ENCODE measurements around the gene SMIM20. TPM values are rescaled to one million over a fixed set of nuclear protein-coding genes. Genes with fewer than 3 reads are reported as not detected.

SMIM20 gene
- total RNA-seq, 6 experiments from 2014 or later: 18.9 to 26.7 (median 22.0) TPM

- H3K36me3 Mint-ChIP-seq (ENCODE audit: low read depth): no peaks in the 10 kb centered on the region
- DNase-seq: no peak
- H3K4me3 Mint-ChIP-seq: no peak overlapping the region
- no peak overlapping the region for H3K27ac Mint-ChIP-seq
- TF ChIP-seq CTCF (IDR thresholded peaks at IDR 0.05): no peak
- H3K4me1 Mint-ChIP-seq (ENCODE audit: low read depth): peaks cover 7% of the 10 kb centered on the region; the same call in 1 of the 2 replicates
- peaks cover 23% of the 10 kb centered on the region for H3K27me3 Mint-ChIP-seq (ENCODE audit: insufficient read depth)
- H3K9me3 Mint-ChIP-seq: no peaks in the 10 kb centered on the region
These were observed 44.1 kb downstream of the SMIM20 start for GRCh38 chr4:25958110-25958509.

GRCh38 chr4:25962393-25962792 lies 48.4 kb downstream of the SMIM20 start:
- DNase-seq: no peak
- Mint-ChIP-seq H3K27ac (no peak overlapping the region), H3K27me3 (ENCODE audit: insufficient read depth) (peaks cover 22% of the 10 kb centered on the region), H3K4me3 (no peak overlapping the region), H3K4me1 (ENCODE audit: low read depth) (peaks cover 4% of the 10 kb centered on the region), H3K36me3 (ENCODE audit: low read depth) (no peaks in the 10 kb centered on the region), H3K9me3 (no peaks in the 10 kb centered on the region)
- TF ChIP-seq CTCF (IDR thresholded peaks at IDR 0.05): no peak

- H3K4me3 Mint-ChIP-seq: no peak overlapping the region
- H3K27me3 Mint-ChIP-seq (ENCODE audit: insufficient read depth): peaks cover 22% of the 10 kb centered on the region
- H3K36me3 Mint-ChIP-seq (ENCODE audit: low read depth): no peaks in the 10 kb centered on the region
- peaks cover 6% of the 10 kb centered on the region for H3K4me1 Mint-ChIP-seq (ENCODE audit: low read depth)
- DNase-seq: no peak
- no peak for TF ChIP-seq CTCF (IDR thresholded peaks at IDR 0.05)
- no peaks in the 10 kb centered on the region for H3K9me3 Mint-ChIP-seq
- no peak overlapping the region for H3K27ac Mint-ChIP-seq
These were observed 51.6 kb downstream of the SMIM20 start for GRCh38 chr4:25965629-25966028.

- DNase-seq: no peak
- Mint-ChIP-seq H3K27me3 (ENCODE audit: insufficient read depth) (peaks cover 25% of the 10 kb centered on the region), H3K9me3 (no peaks in the 10 kb centered on the region), H3K27ac (no peak overlapping the region), H3K36me3 (ENCODE audit: low read depth) (no peaks in the 10 kb centered on the region), H3K4me3 (no peak overlapping the region), H3K4me1 (ENCODE audit: low read depth) (peaks cover 6% of the 10 kb centered on the region)
- no peak for TF ChIP-seq CTCF (IDR thresholded peaks at IDR 0.05)
These were observed 52.2 kb downstream of the SMIM20 start for GRCh38 chr4:25966171-25966570.

GRCh38 chr4:25969374-25970155 lies 55.5 kb downstream of the SMIM20 start:
- no peak for TF ChIP-seq CTCF (IDR thresholded peaks at IDR 0.05)
- Mint-ChIP-seq H3K36me3 (ENCODE audit: low read depth) (no peaks in the 10 kb centered on the region), H3K27ac (no peak overlapping the region), H3K9me3 (no peaks in the 10 kb centered on the region), H3K4me1 (ENCODE audit: low read depth) (peaks cover 6% of the 10 kb centered on the region), H3K4me3 (no peak overlapping the region), H3K27me3 (ENCODE audit: insufficient read depth) (peaks cover 36% of the 10 kb centered on the region)
- DNase-seq: no peak
